ENCODE data around the gene PCDH15.

Gene PCDH15

GRCh38 chr10:54702583-54703485, 98.2 kb downstream of the PCDH15 start:
- DNase-seq (ENCODE audit: extremely low spot score), result no peak
- TF ChIP-seq TARDBP (IDR thresholded peaks at IDR 0.05), result no peak
- CTCF ChIA-PET, result no interaction called here
- POLR2A ChIA-PET, result no interaction called here

GRCh38 chr10:54691331-54691730, 109.7 kb downstream of the PCDH15 start:
- CTCF ChIA-PET, result no interaction called here
- no peak for TF ChIP-seq SP1 (IDR thresholded peaks at IDR 0.05)
- TF ChIP-seq CTBP1 (IDR thresholded peaks at IDR 0.05; ENCODE audit: borderline replicate concordance), result no peak
- TF ChIP-seq BHLHE40 (IDR thresholded peaks at IDR 0.05; ENCODE audit: borderline replicate concordance), result no peak
- TF ChIP-seq L3MBTL2 (conservative IDR thresholded peaks at IDR 0.05), result no peak
- TF ChIP-seq TARDBP (IDR thresholded peaks at IDR 0.05), result no peak
- no peak for TF ChIP-seq LEF1 (IDR thresholded peaks at IDR 0.05; ENCODE audit: borderline replicate concordance)
- TF ChIP-seq ZNF384 (IDR thresholded peaks at IDR 0.05), result no peak
- TF ChIP-seq HDGF (IDR thresholded peaks at IDR 0.05; ENCODE audit: borderline replicate concordance), result no peak
- no peak for TF ChIP-seq ARNT (IDR thresholded peaks at IDR 0.05)
- TF ChIP-seq FOXA1 (IDR thresholded peaks at IDR 0.05), result no peak

GRCh38 chr10:54682554-54682953, 118.5 kb downstream of the PCDH15 start:
- no peak for DNase-seq (ENCODE audit: extremely low spot score)
- no peak for TF ChIP-seq FOXM1 (IDR thresholded peaks at IDR 0.05; ENCODE audit: borderline replicate concordance)
- TF ChIP-seq LEF1 (IDR thresholded peaks at IDR 0.05; ENCODE audit: borderline replicate concordance), result no peak
- TF ChIP-seq ZNF384 (IDR thresholded peaks at IDR 0.05), result no peak
- no peak for TF ChIP-seq ELF4 (IDR thresholded peaks at IDR 0.05)
- TF ChIP-seq FOXA1 (IDR thresholded peaks at IDR 0.05), result no peak
- TF ChIP-seq HDGF (IDR thresholded peaks at IDR 0.05; ENCODE audit: borderline replicate concordance), result no peak
- TF ChIP-seq BHLHE40 (IDR thresholded peaks at IDR 0.05; ENCODE audit: borderline replicate concordance), result no peak
- no peak for TF ChIP-seq L3MBTL2 (conservative IDR thresholded peaks at IDR 0.05)
- no peak for TF ChIP-seq FOXK2 (IDR thresholded peaks at IDR 0.05)
- TF ChIP-seq ARNT (IDR thresholded peaks at IDR 0.05), result no peak
- no peak for TF ChIP-seq SP1 (IDR thresholded peaks at IDR 0.05)
- TF ChIP-seq SUZ12 (IDR thresholded peaks at IDR 0.05), result no peak
- no peak for TF ChIP-seq PKNOX1 (IDR thresholded peaks at IDR 0.05)
- POLR2A ChIA-PET, result no interaction called here
- CTCF ChIA-PET, result no interaction called here

More at GRCh38 chr10:54691331-54691730, 109.7 kb downstream of the PCDH15 start:
- POLR2A ChIA-PET, result no interaction called here
- DNase-seq (ENCODE audit: extremely low spot score), result no peak

- ChIA-PET CTCF (no interaction called here), POLR2A (no interaction called here)
- DNase-seq (ENCODE audit: extremely low spot score), result no peak
- TF ChIP-seq FOXM1 (IDR thresholded peaks at IDR 0.05; ENCODE audit: borderline replicate concordance), result no peak
- TF ChIP-seq L3MBTL2 (conservative IDR thresholded peaks at IDR 0.05), result no peak
- TF ChIP-seq ZNF384 (IDR thresholded peaks at IDR 0.05), result no peak
- TF ChIP-seq PKNOX1 (IDR thresholded peaks at IDR 0.05), result no peak
- TF ChIP-seq FOXA1 (IDR thresholded peaks at IDR 0.05), result no peak
These were observed 119.9 kb downstream of the PCDH15 start for GRCh38 chr10:54681136-54681535.

- CTCF ChIA-PET, result no interaction called here
- POLR2A ChIA-PET, result no interaction called here
- no peak for DNase-seq (ENCODE audit: extremely low spot score)
- TF ChIP-seq BHLHE40 (IDR thresholded peaks at IDR 0.05; ENCODE audit: borderline replicate concordance) (no peak), ELF4 (IDR thresholded peaks at IDR 0.05) (no peak), NFRKB (IDR thresholded peaks at IDR 0.05) (no peak), TARDBP (IDR thresholded peaks at IDR 0.05) (no peak), SUZ12 (IDR thresholded peaks at IDR 0.05) (no peak), ZNF384 (IDR thresholded peaks at IDR 0.05) (no peak), FOXK2 (IDR thresholded peaks at IDR 0.05) (no peak), HDGF (IDR thresholded peaks at IDR 0.05; ENCODE audit: borderline replicate concordance) (no peak), L3MBTL2 (conservative IDR thresholded peaks at IDR 0.05) (no peak), CTBP1 (IDR thresholded peaks at IDR 0.05; ENCODE audit: borderline replicate concordance) (no peak), SP1 (IDR thresholded peaks at IDR 0.05) (no peak), FOXA1 (IDR thresholded peaks at IDR 0.05) (no peak), FOXM1 (IDR thresholded peaks at IDR 0.05; ENCODE audit: borderline replicate concordance) (no peak), ARNT (IDR thresholded peaks at IDR 0.05) (no peak), LEF1 (IDR thresholded peaks at IDR 0.05; ENCODE audit: borderline replicate concordance) (no peak), PKNOX1 (IDR thresholded peaks at IDR 0.05) (no peak)
These were observed 133.9 kb downstream of the PCDH15 start for GRCh38 chr10:54667136-54667535.

GRCh38 chr10:54666192-54666591, 134.8 kb downstream of the PCDH15 start:
- ChIA-PET CTCF (no interaction called here), POLR2A (no interaction called here)
- no peak for DNase-seq (ENCODE audit: extremely low spot score)
- no peak for TF ChIP-seq ELF4 (IDR thresholded peaks at IDR 0.05)
- no peak for TF ChIP-seq LEF1 (IDR thresholded peaks at IDR 0.05; ENCODE audit: borderline replicate concordance)
- TF ChIP-seq CTBP1 (IDR thresholded peaks at IDR 0.05; ENCODE audit: borderline replicate concordance), result no peak

GRCh38 chr10:54665095-54665494, 135.9 kb downstream of the PCDH15 start:
- ChIA-PET POLR2A (no interaction called here), CTCF (no interaction called here)
- no peak for TF ChIP-seq FOXM1 (IDR thresholded peaks at IDR 0.05; ENCODE audit: borderline replicate concordance)
- no peak for TF ChIP-seq SP1 (IDR thresholded peaks at IDR 0.05)
- no peak for TF ChIP-seq CTBP1 (IDR thresholded peaks at IDR 0.05; ENCODE audit: borderline replicate concordance)
- DNase-seq (ENCODE audit: extremely low spot score), result no peak

Measured in HEK293T (cell line).